GM19025 (cell line): ENCODE data around the gene SSTR1.
"Not testable (repeated sequence)": the region's sequence is repeated elsewhere in the genome, so short reads cannot be mapped to it uniquely, and the experiment has no call there.

ENCODE experiments used
- ATAC-seq: cut with Tn5 transposase; IDR thresholded peaks from one replicate; pipeline ENCODE4 v1.9.1; 2021; ENCODE audit warnings: mild to moderate bottlenecking, low read depth, moderate library complexity; ENCODE audit not compliant: unreplicated experiment

Gene SSTR1

GRCh38 chr14:38207736-38208617, at the start of gene SSTR1:
SSTR1 (plus strand) TSS chr14:38207904; CDS start chr14:38209390, 1,486 bp downstream.
- no peak for ATAC-seq

DNA sequence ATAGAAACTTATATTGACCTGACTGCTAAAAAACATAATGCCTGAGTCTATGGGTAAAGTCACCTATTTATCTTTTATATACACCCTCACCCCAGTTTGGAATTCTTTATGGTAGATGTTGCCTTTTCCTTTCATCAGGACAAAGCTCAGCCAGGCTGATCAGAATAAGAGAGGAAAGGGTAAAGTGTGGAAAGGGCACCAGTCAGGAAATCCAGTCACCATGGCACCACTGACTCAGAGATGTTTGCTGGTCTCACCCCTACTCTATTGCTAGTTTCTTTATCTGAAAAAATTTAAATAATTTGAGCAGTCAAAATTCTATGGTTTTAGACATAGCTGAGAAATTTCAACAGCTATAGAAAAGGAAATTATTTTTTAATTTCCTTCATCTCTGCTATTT, 49.2 kb upstream of the SSTR1 start:
- ATAC-seq, result no peak

DNA sequence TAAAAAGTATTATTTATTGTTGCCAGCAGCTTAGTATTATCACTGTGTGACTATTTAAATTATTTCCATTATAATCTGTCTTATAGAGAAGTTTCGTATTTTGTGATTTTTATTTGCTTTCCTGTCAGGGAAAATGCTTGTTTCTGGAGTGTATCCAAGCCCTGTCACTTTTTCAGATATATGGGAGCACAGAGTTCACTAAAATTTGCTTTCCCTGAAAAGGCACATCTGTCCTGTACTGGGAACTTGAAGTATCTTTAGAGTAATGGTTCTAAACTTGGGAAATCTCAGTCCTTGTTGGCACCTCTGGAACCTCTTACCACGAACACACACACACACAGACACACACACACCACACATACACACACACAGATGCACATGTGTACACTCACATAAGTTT, 39.3 kb upstream of the SSTR1 start:
- no peak for ATAC-seq

DNA sequence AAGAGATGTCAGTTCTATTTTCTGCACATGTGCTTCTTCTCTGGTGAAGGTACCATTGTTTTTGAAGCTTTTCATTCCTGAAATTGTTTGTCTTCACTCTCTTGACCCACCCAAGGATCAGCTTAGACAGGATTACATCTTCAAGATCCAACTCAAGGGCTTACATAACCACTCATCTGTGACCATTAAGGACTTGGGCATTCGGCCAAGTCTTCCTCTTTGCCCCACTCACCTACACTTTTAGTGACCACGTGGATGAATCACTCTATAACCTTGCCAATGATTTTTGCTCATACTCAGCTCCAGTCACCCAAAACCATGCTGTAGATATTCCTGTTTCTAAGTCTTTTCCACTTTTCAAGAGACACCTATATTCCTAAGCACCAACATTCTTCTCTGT, 36.5 kb upstream of the SSTR1 start:
- ATAC-seq, result no peak

DNA sequence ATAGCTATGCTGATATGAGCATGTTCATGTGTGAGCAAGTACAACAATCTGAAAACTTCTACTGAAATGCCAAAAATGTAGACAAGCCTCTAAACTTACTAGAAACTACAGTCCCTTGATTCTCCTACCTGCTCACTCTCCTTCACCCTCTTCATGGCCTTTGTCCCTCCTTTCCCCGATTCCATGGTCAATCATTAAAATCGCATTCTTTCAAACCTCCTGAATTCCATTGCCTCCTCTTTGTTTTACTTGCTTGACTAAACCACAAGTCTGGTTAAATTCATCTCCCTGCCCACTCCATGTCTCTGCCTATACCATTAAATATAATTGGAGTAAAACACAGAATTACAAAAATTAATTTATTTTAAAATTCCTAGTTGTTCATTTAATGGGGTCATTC, 33.0 kb upstream of the SSTR1 start:
- ATAC-seq, result no peak

GRCh38 chr14:38175658-38176057, 32.0 kb upstream of the SSTR1 start:
- no peak for ATAC-seq

DNA sequence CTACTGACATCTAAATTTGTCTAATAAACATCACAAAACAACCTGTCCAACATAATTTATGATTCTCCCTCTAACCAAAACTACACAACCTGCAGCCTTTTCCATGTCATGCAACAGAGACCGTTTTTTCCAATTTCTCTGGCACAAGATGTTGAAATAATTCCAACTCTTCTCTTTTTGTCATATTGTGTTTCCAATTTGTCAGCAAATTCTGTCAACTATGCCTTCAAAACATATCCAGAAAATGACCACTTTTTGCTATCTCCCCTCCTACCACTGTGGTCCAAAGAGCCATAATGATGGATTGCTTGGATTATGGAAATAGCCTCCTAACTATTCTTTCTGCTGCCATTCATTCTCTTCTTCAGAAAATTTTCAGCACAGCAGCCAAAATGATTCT, 31.3 kb upstream of the SSTR1 start:
- ATAC-seq, result no peak

- no peak for ATAC-seq
These were observed 23.6 kb upstream of the SSTR1 start for GRCh38 chr14:38184132-38184531.

DNA sequence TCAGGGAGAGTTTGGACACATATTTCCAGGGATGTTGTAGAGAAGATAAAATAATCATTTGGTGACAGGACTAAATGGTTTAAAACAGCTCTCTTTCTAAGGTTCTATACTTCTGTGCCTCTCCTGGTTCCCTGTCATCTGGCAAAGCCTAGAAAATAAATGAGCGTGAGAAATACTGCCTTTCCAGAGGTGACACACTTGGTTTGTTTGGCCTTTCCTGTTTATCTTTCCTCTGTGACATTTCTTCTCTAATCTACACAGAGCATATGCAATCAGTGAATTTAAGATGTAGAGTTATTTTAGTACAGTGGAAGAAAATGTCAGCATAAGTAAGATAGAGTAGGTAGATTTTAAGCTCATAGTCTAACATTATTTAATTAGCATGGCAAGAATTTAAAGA, 22.0 kb upstream of the SSTR1 start:
- no peak for ATAC-seq

DNA sequence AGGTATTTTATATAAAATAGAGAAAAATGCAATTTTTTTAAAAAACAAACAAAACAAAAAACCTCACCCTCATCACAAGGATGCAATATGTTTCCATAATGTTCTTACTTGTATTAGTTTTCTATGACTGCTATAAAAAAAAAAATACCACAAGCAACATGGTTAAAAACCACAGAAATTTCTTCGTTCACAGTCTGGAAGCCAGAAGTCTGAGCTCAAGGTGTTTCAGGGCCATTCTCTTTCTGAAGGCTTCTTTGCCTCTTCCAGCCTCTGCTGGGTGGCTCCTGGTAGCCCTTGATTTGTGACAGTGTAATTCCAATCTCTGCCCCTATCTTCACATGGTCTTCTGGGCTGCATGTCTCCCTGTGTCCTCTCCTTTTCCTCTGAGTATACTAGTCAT, 21.5 kb upstream of the SSTR1 start:
- ATAC-seq, result no peak

DNA sequence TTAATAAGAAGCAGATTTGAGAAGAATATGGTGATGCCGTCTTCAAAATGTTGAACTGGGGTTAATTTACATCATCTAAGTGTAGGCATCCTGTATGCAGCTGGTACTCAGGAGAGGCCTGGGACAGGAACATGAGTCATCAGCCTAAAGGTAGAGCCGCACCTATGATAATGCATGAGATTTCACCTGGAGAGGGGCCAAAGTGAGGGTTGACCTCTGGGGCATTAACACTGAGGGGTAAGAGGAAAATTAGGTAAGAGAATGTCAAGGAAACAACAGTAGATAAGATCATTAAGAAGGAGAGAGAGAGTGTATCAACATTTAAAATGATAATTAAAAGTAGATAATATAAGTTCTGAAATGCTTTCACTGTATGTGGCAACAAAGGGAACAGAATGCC, 20.2 kb upstream of the SSTR1 start:
- no peak for ATAC-seq

DNA sequence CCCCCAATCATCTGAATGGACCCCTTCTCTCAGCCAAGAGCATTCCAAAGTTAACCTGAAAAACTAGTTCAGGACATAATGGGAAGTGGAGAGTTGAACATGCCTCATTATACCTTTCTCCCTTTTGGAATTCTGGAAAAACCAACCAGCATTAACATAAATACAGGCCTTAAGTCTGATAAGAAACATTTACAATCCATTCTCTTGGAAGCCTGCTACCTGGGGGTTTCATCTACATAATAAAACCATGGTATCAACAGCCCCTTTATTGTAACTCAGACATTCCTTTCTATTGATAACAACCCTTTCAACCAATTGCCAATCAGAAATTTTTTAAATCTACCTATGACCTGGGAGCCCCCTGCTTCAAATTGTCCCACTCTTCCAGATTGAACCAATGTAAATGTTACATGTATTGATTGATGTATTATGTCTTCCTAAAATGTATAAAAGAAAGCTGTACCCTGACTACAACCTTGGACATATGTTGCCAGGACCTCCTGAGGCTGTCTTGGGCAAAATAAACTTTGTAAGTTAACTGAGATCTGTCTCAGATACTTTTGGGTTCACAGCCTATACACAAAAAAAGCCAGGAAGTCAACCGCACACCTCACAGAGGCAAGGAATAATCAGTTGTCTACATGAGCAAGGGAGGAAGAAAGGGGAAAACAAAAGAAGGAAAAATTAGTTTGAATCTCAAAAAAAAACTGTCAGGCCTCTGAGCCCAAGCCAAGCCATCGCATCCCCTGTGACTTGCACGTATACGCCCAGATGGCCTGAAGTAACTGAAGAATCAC, 17.6 kb upstream of the SSTR1 start:
- no peak for ATAC-seq

DNA sequence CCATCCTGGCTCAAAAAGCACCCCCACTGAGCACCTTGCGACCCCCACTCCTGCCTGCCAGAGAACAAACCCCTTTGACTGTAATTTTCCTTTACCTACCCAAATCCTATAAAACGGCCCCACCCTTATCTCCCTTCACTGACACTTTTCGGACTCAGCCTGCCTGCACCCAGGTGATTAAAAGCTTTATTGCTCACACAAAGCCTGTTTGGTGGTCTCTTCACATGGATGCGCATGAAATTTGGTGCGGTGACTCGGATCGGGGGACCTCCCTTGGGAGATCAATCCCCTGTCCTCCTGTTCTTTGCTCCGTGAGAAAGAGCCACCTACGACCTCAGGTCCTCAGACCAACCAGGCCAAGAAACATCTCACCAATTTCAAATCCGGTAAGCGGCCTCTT, 16.9 kb upstream of the SSTR1 start:
- not testable (repeated sequence) for ATAC-seq

GRCh38 chr14:38191491-38191890, 16.2 kb upstream of the SSTR1 start:
- not testable (repeated sequence) for ATAC-seq

- ATAC-seq, result no peak
These were observed 10.5 kb upstream of the SSTR1 start for GRCh38 chr14:38197001-38197783.

DNA sequence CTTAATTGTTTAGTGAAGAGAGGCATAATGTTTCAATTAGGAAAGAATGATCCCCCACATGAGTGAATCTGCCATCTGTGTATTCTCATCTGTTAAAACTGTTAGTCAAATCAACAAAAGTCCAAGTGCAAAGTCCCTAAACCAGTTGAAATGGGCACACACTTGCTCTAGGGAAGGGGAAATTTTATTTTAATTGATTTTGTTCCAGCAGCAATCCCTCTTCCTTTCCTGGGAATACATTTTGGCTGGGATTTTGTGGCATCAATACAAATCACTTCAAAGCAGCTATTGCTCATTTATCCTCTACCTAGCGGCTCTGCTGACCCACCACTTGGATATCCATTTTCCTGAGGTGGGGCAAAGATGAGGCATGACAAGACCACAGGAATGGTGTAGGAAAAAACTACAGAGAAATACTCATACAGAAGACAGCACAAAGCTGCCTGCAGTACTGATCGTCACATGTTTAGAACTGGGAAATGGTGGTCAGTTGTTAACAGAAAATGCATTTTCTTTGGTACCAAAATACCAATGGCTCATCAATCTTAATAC, 9.8 kb upstream of the SSTR1 start:
- ATAC-seq, result no peak

- ATAC-seq, result no peak
These were observed 9.3 kb upstream of the SSTR1 start for GRCh38 chr14:38198425-38198824.

GRCh38 chr14:38199076-38199475, 8.6 kb upstream of the SSTR1 start:
- ATAC-seq, result no peak

DNA sequence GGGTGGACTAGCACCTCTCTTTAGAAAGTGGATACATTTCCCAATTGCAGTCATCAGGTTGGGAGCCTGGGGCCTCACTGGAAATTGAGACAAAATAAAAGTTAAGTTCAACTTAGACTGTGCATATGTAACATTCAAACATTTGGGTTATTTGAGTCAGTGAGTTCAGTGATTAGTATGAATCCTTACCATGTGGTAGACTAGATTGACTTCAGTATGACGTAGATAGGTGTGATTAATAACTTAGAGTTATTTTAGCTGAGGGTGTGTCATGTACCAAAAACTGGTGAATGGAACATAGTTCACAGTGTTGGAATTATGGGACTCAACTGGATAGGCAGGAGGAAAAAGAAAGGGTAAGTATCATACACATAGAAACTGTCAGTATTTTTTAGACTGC, 8.0 kb upstream of the SSTR1 start:
- ATAC-seq, result no peak

GRCh38 chr14:38201137-38201828, 6.4 kb upstream of the SSTR1 start:
- no peak for ATAC-seq
